Fibroblast of lung (primary cell): Measurements from ENCODE around the gene CNNM1. TPM values are rescaled to one million over a fixed set of nuclear protein-coding genes. Genes with fewer than 3 reads are reported as not detected.

ENCODE experiments used
- DNase-seq, 2 donors: peaks; one replicate each; pipeline versions ENCODE4 v3.0.0 to v3.0.0-alpha.2; 2010; ENCODE audit warnings: low read depth in 2 of 2
- H2AFZ ChIP-seq: 2 replicates; pipeline ENCODE4 v1.5.1; 2012; ENCODE audit warnings: low read length, control low read depth, inconsistent platforms
- H3K27ac ChIP-seq: 2 replicates; pipeline ENCODE4 v1.5.1; 2011; ENCODE audit warnings: low read length, control low read depth; ENCODE audit not compliant: insufficient read depth
- H3K27me3 ChIP-seq: 2 replicates; pipeline ENCODE4 v1.5.1; 2011; ENCODE audit warnings: mild to moderate bottlenecking, low read length; ENCODE audit not compliant: control insufficient read depth, insufficient read depth
- H3K36me3 ChIP-seq: 2 replicates; pipeline ENCODE4 v1.5.1; 2011; ENCODE audit warnings: low read length; ENCODE audit not compliant: control insufficient read depth, insufficient read depth
- H3K4me1 ChIP-seq: 2 replicates; pipeline ENCODE4 v1.5.1; 2011; ENCODE audit warnings: low read length; ENCODE audit not compliant: control insufficient read depth, insufficient read depth; ENCODE audit errors: extremely low read depth
- H3K4me2 ChIP-seq: 2 replicates; pipeline ENCODE4 v1.5.1; 2011; ENCODE audit warnings: low read length, control low read depth; ENCODE audit not compliant: insufficient read depth; ENCODE audit errors: extremely low read depth
- H3K4me3 ChIP-seq, 4 experiments: fragments of 200-600 bp in 1 of 4; sonication (generic) in 1 of 4; replicated peaks in 1 of 4; 2 replicates each; pipeline ENCODE4 v1.5.1; 2011 to 2016; ENCODE audit warnings: low read length in 4 of 4, low read depth in 3 of 4, mild to moderate bottlenecking in 3 of 4, control low read depth in 2 of 4, inconsistent platforms in 1 of 4, mixed read lengths in 1 of 4; ENCODE audit not compliant: insufficient read depth in 1 of 4; ENCODE audit errors: control extremely low read depth in 1 of 4
- H3K79me2 ChIP-seq: 2 replicates; pipeline ENCODE4 v1.5.1; 2012; ENCODE audit warnings: mild to moderate bottlenecking, low read length, inconsistent platforms; ENCODE audit not compliant: control insufficient read depth, insufficient read depth
- H3K9ac ChIP-seq: 2 replicates; pipeline ENCODE4 v1.5.1; 2011; ENCODE audit warnings: mild to moderate bottlenecking, low read length, control low read depth; ENCODE audit not compliant: insufficient read depth
- H3K9me3 ChIP-seq: 2 replicates; pipeline ENCODE4 v1.5.1; 2012; ENCODE audit warnings: low read depth, low read length; ENCODE audit not compliant: control insufficient read depth, insufficient read depth
- H4K20me1 ChIP-seq: 2 replicates; pipeline ENCODE4 v1.5.1; 2011; ENCODE audit warnings: low read length; ENCODE audit not compliant: control insufficient read depth, insufficient read depth; ENCODE audit errors: extremely low read depth
- EZH2 ChIP-seq: IDR thresholded peaks from 2 replicates; pipeline ENCODE4 v1.5.1; 2012; ENCODE audit warnings: low read length, control low read depth, mild to moderate bottlenecking; ENCODE audit errors: missing control alignments
- polyA plus RNA-seq, 2 donors: library from polyadenylated mRNA; depleted of rRNA in 1 of 2; stranded (reverse) in 1 of 2; unstranded in 1 of 2; fragments of >200 nt; gene quantifications; 2 replicates each; pipeline ENCODE4 v1.2.1, GENCODE V29; 2011 to 2012; ENCODE audit warnings: missing spikeins in 1 of 2
- total RNA-seq: library from RNA; depleted of rRNA; stranded (reverse); fragments of >200 nt; gene quantifications from 2 replicates; pipeline ENCODE4 v1.2.1, GENCODE V29; 2014
- TF ChIP-seq, protein P1 (sequence below), 2 donors: IDR thresholded peaks in 1 of 2; conservative IDR thresholded peaks in 1 of 2; 1 replicate in 1 of 2; 2 replicates in 1 of 2; pipeline ENCODE4 v1.5.1; 2011 to 2012; ENCODE audit warnings: low read length in 2 of 2, control low read depth in 1 of 2, inconsistent platforms in 1 of 2, low read depth in 1 of 2, mild to moderate bottlenecking in 1 of 2

The CNNM1 gene
- total and polyA plus RNA-seq, 2 donors (not counting 1 experiment from before 2014, with no cell fraction given), result 0.20 to 0.66 TPM

DNA sequence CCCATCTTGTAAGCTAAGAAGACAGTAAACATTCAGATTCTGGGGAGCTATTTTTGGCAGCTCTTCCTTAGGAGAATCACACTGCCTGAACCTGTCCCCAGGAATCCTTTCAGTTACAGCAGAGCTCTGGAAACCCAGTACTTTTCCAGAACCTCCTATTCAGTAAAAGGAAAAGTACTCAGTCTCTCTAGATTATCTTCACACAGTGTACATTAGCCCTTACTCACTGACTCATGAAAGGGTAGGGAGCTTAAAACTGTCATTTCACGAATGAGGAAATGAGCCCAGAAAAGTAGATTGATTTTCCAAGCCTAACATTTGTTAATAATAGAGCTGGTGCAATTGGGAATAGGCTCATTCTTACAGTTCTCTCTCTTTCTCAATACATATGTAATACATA is 3.9 kb upstream of the CNNM1 start:
- DNase-seq, result no peak
- H3K36me3 ChIP-seq, result no peaks in the 10 kb centered on the region
- no peaks in the 10 kb centered on the region for H3K79me2 ChIP-seq
- H3K4me2 ChIP-seq, result no peak overlapping the region
- H3K27ac ChIP-seq, result no peak overlapping the region
- no peaks in the 10 kb centered on the region for H4K20me1 ChIP-seq
- TF ChIP-seq, protein P1, sequence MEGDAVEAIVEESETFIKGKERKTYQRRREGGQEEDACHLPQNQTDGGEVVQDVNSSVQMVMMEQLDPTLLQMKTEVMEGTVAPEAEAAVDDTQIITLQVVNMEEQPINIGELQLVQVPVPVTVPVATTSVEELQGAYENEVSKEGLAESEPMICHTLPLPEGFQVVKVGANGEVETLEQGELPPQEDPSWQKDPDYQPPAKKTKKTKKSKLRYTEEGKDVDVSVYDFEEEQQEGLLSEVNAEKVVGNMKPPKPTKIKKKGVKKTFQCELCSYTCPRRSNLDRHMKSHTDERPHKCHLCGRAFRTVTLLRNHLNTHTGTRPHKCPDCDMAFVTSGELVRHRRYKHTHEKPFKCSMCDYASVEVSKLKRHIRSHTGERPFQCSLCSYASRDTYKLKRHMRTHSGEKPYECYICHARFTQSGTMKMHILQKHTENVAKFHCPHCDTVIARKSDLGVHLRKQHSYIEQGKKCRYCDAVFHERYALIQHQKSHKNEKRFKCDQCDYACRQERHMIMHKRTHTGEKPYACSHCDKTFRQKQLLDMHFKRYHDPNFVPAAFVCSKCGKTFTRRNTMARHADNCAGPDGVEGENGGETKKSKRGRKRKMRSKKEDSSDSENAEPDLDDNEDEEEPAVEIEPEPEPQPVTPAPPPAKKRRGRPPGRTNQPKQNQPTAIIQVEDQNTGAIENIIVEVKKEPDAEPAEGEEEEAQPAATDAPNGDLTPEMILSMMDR (conservative IDR thresholded peaks at IDR 0.05 in 1 of 2, IDR thresholded peaks at IDR 0.05 in 1 of 2; ENCODE audit: low read depth in 1 of 2, low read length in 2 of 2), result no peak
- no peak for TF ChIP-seq EZH2
- no peaks in the 10 kb centered on the region for H3K4me1 ChIP-seq
- no peaks in the 10 kb centered on the region for H3K9me3 ChIP-seq
- no peak overlapping the region for H3K9ac ChIP-seq
- no peak overlapping the region for H3K4me3 ChIP-seq
- H2AFZ ChIP-seq, result no peak overlapping the region
- peaks cover 2% of the 10 kb centered on the region for H3K27me3 ChIP-seq

DNA sequence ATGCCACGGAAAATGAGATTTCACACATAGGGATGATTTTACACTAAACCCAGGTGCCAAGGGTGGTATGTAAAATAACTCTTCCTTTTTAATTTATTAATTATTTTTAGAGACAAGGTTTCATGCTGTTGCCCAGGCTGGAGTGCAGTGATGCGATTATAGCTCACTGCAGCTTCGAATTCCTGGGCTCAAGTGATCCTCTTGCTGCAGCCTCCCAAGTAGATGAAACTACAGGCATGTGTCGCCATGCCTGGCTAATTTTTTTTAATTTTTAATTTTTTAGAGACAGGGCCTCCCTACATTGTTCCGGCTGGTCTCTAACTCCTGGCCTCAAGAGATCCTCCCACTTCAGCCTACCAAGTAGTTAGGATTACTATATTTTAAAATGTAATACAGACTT is 2.3 kb upstream of the CNNM1 start:
- peaks cover 6% of the 10 kb centered on the region for H3K27me3 ChIP-seq
- no peak overlapping the region for H3K27ac ChIP-seq
- H3K4me1 ChIP-seq, result no peaks in the 10 kb centered on the region
- TF ChIP-seq, protein P1 (conservative IDR thresholded peaks at IDR 0.05 in 1 of 2, IDR thresholded peaks at IDR 0.05 in 1 of 2; ENCODE audit: low read depth in 1 of 2, low read length in 2 of 2), result no peak
- TF ChIP-seq EZH2, result no peak
- H2AFZ ChIP-seq, result no peak overlapping the region
- no peaks in the 10 kb centered on the region for H3K9me3 ChIP-seq
- H3K9ac ChIP-seq, result no peak overlapping the region
- H3K79me2 ChIP-seq, result no peaks in the 10 kb centered on the region
- no peaks in the 10 kb centered on the region for H4K20me1 ChIP-seq
- H3K4me2 ChIP-seq, result no peak overlapping the region
- no peak overlapping the region for H3K4me3 ChIP-seq
- H3K36me3 ChIP-seq, result no peaks in the 10 kb centered on the region
- DNase-seq, result no peak

DNA sequence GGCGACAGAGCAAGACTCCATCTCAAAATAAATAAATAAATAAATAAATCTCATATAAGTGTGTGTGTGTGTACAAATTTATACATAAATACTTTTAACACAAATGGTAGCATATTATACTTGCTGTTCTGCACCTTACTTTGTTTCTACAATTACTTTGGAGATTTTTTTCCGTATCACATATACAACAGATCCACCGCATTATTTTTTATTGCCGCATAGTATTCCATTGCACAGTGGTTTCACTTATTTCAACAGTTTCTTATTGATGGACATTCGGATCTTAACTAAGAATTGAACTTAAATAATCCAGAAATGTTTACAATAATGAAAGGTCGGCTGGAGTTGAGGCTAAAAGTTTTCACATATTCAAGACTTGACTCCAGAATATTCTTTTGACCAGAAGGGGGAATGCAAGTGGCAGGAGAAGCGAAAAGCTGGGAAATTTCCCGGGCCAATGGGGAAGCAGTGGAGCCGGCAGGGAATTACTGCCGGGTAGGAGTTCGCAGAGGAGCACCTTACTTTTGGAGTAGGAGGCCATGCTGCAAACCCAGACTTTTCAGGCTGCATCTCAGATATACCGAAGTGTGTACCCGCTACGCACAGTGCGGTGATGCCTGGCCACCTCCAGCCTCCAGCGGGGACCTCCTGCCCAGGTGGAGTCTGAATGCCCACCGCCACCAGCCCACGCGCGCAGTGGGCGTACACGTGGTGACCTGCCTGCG is 415 bp upstream of the CNNM1 start:
- Histone ChIP-seq H3K36me3 (no peaks in the 10 kb centered on the region), H3K4me3 (peak overlapping the region; percentile 43 to 57 (median 48)), H3K79me2 (no peaks in the 10 kb centered on the region), H3K9me3 (no peaks in the 10 kb centered on the region), H3K27me3 (peaks cover 6% of the 10 kb centered on the region), H2AFZ (peak overlapping the region; percentile 48), H3K27ac (no peak overlapping the region), H3K4me1 (no peaks in the 10 kb centered on the region), H3K4me2 (peak overlapping the region; percentile 89), H4K20me1 (no peaks in the 10 kb centered on the region), H3K9ac (no peak overlapping the region)
- peak in 1 of 2 donors; percentile 18 for DNase-seq
- TF ChIP-seq, protein P1 (conservative IDR thresholded peaks at IDR 0.05 in 1 of 2, IDR thresholded peaks at IDR 0.05 in 1 of 2; ENCODE audit: low read depth in 1 of 2, low read length in 2 of 2), result no peak
- TF ChIP-seq EZH2, result no peak
